Epithelial cell of esophagus (primary cell): Measurements from ENCODE around the gene LPIN1.
A peak's percentile ranks its signal among the peaks of the same experiment; 100 is the strongest.
"Not testable (repeated sequence)": the region's sequence is repeated elsewhere in the genome, so short reads cannot be mapped to it uniquely, and the experiment has no call there.

Experiments used
- DNase-seq: peaks from one replicate; pipeline ENCODE4 v3.0.0; 2010; ENCODE audit warnings: low read depth
- H3K4me3 ChIP-seq: 2 replicates; pipeline ENCODE4 v1.5.1; 2011; ENCODE audit warnings: mild to moderate bottlenecking, low read length, control low read depth
- CTCF ChIP-seq: IDR thresholded peaks from 2 replicates; pipeline ENCODE4 v1.5.1; 2011; ENCODE audit warnings: low read depth, mild to moderate bottlenecking, low read length, control low read depth, inconsistent platforms; ENCODE audit not compliant: insufficient read depth; ENCODE audit errors: missing control alignments

The LPIN1 gene

DNA sequence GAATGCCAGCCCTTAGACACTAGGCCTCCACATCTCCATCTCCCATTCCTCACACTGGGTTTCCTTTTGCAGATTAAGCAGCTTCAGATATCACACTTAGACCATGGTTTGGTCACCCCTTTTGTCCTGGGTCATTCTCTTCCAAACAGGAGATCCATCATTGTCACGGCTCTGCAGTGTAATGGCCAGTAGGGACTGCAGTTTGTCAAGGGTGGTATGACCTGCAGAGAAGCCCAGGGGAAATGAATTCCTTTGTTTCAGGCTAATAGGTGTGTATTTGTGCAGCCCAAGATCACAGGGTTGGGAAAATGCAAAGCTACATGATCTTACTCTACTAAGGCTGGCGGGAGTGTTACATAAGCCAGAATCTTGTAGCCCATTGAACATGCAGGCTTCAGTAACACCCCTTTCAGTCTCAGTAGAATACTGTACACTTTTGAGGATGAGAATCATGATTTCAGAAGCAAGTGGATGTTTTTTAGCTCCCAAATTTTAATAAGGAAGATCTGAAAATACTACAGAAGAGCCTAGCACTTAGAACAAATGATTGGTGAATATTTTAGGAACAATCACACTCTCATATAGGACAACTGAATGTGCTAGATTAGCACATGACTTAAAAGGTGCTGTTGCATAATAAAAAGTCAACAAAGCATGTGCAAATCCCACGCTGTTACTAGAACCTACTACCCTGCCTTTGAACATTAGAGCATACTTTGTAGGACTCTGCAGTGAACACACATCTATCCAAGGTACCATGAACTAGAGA is 24.0 kb upstream of the LPIN1 start:
- no peak overlapping the region for H3K4me3 ChIP-seq
- DNase-seq, result no peak
- TF ChIP-seq CTCF, result no peak

GRCh38 chr2:11723061-11723371 is 23.4 kb upstream of the LPIN1 start:
- TF ChIP-seq CTCF, result no peak
- no peak overlapping the region for H3K4me3 ChIP-seq
- no peak for DNase-seq

DNA sequence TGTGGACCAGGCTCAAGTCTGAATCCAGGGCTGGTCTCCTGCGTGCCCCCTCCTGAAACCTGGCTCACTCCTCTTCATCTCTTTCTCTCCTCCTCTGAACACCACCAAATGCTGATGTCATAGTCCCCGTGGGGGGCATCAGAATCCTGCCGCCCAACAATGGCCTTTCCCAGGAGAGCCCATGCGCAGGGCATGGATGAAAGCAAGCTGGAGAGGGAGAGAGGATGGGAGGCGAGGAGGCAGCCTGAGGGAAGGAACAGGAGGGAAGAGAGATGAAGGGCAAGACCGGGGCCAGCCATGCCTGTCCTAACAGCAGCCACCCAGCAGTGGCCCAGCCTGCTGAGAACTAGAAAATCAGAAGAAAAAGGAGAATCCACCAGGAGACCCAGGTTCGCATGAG is 22.3 kb upstream of the LPIN1 start:
- no peak overlapping the region for H3K4me3 ChIP-seq
- no peak for TF ChIP-seq CTCF
- no peak for DNase-seq

DNA sequence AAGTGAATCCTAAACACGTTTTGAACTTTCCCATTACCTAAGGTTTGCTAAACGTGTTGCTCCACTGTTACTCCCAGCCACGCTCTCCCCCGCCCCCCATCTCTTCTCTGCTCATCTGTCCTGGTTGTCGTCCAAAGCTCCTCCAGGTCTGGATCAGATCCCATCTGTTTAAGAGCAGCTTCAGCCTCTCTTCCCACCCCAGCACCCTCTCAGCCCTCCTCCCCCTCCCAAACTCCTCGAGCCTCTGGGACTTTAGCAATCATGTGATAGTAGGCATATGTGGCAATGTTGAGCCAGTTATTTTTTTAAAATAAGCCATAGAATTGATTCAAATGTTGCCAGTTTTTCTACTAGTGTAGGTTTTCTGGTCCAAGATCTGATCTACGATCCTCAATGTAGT is 20.0 kb upstream of the LPIN1 start:
- no peak for DNase-seq
- no peak for TF ChIP-seq CTCF
- H3K4me3 ChIP-seq, result no peak overlapping the region

GRCh38 chr2:11729362-11730212 is 16.8 kb upstream of the LPIN1 start:
- no peak for DNase-seq
- H3K4me3 ChIP-seq, result no peak overlapping the region
- TF ChIP-seq CTCF, result no peak

DNA sequence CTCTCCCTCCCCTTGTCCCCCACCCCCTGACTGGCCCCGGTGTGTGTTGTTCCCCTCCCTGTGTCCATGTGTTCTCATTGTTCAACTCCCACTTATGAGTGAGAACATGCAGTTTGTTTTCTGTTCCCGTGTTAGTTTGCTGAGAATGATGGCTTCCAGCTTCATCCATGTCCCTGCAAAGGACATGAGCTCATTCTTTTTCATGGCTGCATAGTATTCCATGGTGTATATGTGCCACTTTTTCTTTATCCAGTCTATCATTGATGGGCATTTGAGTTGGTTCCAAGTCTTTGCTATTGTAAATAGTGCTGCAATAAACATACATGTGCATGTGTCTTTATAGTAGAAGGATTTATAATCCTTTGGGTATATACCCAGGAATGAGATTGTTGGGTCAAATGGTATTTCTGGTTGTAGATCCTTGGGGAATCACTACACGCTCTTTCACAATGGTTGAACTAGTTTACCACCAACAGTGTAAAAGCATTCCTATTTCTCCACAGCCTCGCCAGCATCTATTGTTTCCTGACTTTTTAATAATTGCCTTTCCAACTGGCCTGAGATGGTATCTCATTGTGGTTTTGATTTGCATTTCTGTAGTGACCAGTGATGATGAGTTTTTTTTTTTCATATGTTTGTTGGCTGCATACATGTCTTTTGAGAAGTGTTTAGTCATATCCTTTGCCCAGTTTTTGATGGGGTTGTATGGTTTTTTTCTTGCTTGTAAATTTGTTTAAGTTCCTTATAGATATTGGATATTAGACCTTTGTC is 15.0 kb upstream of the LPIN1 start:
- DNase-seq, H3K4me3 ChIP-seq: not testable (repeated sequence)

DNA sequence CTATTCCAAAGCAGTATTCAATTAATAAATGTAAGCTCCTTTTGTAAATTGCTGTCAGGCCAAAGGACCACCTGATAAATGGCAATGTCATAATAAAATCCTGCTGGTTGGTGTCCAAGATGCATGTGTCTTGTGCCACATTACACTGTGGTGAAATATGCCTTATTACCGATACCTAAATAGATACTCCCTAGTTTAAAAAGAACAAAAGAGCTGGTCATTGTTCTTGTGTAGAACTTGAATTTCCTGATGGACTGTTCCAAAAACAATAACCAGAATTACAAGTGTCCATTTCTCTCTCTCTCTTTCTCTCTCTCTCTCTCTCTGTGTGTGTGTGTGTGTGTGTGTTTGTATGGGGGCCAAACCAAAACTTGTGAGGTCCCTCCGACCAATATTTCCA is 13.8 kb upstream of the LPIN1 start:
- no peak overlapping the region for H3K4me3 ChIP-seq
- peak; percentile 48 for DNase-seq
- no peak for TF ChIP-seq CTCF

- H3K4me3 ChIP-seq, DNase-seq: not testable (repeated sequence)
Observed at GRCh38 chr2:11737852-11738251, 8.6 kb upstream of the LPIN1 start.
